ENCODE data around the gene GNB1. TPM values are rescaled to one million over a fixed set of nuclear protein-coding genes. Genes with fewer than 3 reads are reported as not detected.
A peak's percentile ranks its signal among the peaks of the same experiment; 100 is the strongest.

The GNB1 gene
- total and polyA plus RNA-seq, 2 experiments from 2014 or later = 85.5 to 196 TPM

DNA sequence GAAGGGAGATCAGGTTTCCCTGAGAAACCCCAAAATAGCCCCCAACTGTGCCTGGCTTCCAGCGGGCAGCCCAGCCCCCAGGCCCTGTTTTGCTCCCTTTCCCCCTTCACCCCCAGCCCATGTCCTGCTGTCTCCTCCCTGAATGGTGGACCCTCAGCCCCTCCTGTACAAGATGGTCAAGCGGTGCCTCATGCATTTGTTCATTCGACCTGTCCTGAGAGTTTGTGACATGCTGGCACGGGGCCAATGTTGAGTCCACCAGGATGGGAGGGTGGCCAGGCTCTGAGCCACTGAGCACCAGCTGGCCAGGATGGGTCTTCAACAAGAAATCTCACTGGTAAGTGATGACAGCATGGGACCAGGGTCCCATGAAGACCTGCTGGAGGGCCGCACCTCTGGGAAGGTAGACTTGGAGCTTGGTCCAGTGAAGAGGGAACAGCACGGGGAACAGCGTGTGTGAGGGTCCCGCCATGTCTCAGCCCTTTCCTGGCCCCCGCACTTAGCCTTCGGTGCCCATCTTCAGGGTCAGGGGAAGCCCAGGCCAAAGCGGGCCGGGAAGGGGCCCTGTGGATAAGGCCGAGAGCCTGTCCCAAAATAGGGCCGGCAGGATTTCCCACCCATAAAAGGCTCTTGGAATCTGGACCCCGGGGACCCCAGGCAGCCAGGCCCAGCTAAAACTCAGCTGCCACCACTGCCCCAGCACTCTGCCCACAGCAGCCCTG, 24.2 kb upstream of the GNB1 start, which contains the start of gene CALML6:
Gene CALML6, plus strand, starts transcription at position 290 of the 722 bp plus-strand sequence. Its CDS starts 21 bp downstream, at position 311.
- peak in 1 of 2 donors; percentile 45 for DNase-seq (ENCODE audit: low read depth in 1 of 2, low spot score in 1 of 2)
- TF ChIP-seq, protein P1, sequence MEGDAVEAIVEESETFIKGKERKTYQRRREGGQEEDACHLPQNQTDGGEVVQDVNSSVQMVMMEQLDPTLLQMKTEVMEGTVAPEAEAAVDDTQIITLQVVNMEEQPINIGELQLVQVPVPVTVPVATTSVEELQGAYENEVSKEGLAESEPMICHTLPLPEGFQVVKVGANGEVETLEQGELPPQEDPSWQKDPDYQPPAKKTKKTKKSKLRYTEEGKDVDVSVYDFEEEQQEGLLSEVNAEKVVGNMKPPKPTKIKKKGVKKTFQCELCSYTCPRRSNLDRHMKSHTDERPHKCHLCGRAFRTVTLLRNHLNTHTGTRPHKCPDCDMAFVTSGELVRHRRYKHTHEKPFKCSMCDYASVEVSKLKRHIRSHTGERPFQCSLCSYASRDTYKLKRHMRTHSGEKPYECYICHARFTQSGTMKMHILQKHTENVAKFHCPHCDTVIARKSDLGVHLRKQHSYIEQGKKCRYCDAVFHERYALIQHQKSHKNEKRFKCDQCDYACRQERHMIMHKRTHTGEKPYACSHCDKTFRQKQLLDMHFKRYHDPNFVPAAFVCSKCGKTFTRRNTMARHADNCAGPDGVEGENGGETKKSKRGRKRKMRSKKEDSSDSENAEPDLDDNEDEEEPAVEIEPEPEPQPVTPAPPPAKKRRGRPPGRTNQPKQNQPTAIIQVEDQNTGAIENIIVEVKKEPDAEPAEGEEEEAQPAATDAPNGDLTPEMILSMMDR (IDR thresholded peaks at IDR 0.05; ENCODE audit: low read depth, low read length) = no peak
- Histone ChIP-seq H3K27me3 (no peaks in the 10 kb centered on the region), H3K27ac (peak within 1 kb of the TSS; percentile 7), H3K9me3 (ENCODE audit: low read depth) (no peaks in the 10 kb centered on the region), H3K36me3 (no peaks in the 10 kb centered on the region), H3K4me1 (ENCODE audit: low read depth) (peaks cover 10% of the 10 kb centered on the region), H3K4me3 (no peak within 1 kb of the TSS)

DNA sequence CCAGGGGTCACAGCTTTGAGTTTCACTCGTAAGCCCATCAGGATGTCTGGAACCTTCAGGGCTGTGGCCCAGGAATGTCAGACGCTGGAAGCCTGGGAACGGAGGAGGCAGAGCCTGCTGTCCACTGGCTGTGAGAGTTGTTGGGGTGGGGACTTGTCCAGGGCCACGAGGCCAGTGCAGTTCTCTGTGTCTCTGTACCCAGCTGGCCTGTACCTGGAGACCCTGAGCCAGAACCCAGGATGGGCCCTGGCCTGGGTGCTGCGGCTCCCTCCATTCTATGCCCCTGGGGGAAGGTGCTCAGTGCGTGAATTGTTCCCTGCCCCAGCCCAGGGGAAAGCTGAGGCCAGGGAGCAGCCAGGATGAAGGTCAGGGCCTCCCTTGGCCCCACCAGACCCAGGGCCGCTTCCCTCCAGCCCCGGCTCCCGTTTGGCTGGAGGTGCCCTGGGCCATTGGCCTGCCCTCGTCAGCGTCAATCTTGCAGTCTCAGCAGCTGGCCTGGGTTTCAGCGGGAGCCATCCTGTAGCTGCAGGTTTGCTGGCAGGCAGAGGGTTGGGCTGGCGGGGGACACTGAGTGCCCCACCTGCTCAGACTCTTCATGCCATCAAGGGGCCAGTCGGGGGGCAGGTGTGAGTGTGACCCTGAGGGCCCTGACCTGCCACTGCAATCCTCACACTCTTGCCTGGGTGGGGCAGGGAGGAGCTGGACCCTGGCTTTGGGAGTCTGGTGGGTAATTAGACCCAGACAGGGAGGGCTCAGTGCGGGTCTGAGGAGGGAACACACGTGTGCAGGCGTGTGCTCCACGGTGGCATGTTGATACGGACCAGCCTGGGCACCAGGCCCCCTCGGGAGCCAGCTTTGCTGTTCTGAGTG, 23.4 kb upstream of the GNB1 start:
- no peak overlapping the region for H3K4me3 ChIP-seq
- H3K27ac ChIP-seq = peak overlapping the region; percentile 7
- TF ChIP-seq, protein P1 (IDR thresholded peaks at IDR 0.05; ENCODE audit: low read depth, low read length) = no peak
- H3K27me3 ChIP-seq = no peaks in the 10 kb centered on the region
- no peaks in the 10 kb centered on the region for H3K9me3 ChIP-seq (ENCODE audit: low read depth)
- peaks cover 10% of the 10 kb centered on the region for H3K4me1 ChIP-seq (ENCODE audit: low read depth)
- no peaks in the 10 kb centered on the region for H3K36me3 ChIP-seq
- DNase-seq (ENCODE audit: low read depth in 1 of 2, low spot score in 1 of 2) = no peak

DNA sequence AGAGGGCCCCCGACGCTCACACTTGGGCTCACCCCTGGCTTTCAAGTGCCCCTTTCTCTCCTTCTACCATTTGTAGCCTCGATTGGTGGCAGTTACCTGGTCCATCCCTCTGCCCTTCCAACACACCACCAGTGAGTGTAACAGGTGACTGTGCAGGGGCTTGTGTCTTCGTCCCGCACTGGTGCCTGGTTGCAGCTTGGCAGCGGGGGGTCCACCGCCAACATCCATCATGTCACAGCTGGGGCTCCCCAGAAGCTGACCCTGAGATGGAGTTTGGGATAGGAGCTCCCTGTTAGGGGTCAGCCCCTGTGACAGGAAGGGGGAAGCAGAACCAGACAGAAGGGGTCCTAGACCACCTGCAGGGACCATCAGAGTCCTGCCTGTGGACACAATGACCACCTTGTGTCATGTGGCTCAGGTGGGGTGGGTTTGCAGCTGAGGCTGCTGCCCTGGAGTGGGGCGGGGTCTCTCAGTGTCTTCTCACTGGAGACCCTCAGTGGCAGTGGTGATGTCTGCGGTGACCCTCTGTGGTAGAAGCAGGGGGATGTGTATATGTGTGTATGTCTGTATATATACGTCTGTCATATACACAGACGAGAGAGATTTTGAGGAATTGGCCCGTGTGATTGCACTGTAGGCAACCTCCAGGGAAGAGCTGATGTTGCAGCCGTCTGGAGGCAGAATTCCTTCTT, 20.6 kb upstream of the GNB1 start:
- TF ChIP-seq, protein P1 (IDR thresholded peaks at IDR 0.05; ENCODE audit: low read depth, low read length) = no peak
- peaks cover 10% of the 10 kb centered on the region for H3K4me1 ChIP-seq (ENCODE audit: low read depth)
- no peak overlapping the region for H3K4me3 ChIP-seq
- no peaks in the 10 kb centered on the region for H3K27me3 ChIP-seq
- H3K27ac ChIP-seq = no peak overlapping the region
- no peaks in the 10 kb centered on the region for H3K9me3 ChIP-seq (ENCODE audit: low read depth)
- no peak for DNase-seq (ENCODE audit: low read depth in 1 of 2, low spot score in 1 of 2)
- H3K36me3 ChIP-seq = no peaks in the 10 kb centered on the region

DNA sequence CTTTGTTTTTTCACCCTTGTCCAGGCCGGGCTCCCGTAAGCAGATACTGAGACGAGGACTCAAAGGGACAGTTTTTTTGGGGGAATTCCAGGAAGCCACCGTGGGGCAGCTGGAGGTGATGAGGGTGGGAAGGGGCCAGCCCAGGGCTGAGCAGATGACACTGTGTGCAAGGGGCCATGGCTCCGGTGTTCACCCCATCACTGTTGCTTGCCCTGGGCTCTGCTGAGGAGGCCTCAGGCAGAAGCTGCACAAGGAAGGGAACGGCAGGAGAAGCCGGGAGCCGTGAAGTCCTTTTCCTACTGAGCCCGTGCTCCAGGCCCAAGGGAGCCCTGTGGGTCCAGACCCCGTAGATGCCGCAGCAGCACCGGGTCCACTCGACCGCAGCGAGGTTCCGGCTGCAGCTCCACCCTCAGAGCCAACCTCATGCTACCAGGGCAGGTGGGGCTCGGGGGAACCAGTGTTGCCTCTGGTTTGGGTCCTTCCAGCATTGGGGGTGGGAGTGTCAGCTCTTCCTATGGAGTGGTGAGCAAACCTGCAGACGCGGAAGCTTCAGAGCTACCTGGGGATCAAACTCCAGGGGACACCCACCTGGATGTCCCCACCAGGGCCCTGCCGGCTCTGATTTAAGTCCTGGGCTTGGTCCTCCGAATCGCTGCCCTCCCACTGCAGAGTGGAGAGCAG, 19.9 kb upstream of the GNB1 start:
- no peaks in the 10 kb centered on the region for H3K9me3 ChIP-seq (ENCODE audit: low read depth)
- no peak overlapping the region for H3K27ac ChIP-seq
- no peaks in the 10 kb centered on the region for H3K36me3 ChIP-seq
- H3K4me1 ChIP-seq (ENCODE audit: low read depth) = peaks cover 10% of the 10 kb centered on the region
- TF ChIP-seq, protein P1 (IDR thresholded peaks at IDR 0.05; ENCODE audit: low read depth, low read length) = no peak
- H3K27me3 ChIP-seq = no peaks in the 10 kb centered on the region
- H3K4me3 ChIP-seq = no peak overlapping the region
- no peak for DNase-seq (ENCODE audit: low read depth in 1 of 2, low spot score in 1 of 2)

DNA sequence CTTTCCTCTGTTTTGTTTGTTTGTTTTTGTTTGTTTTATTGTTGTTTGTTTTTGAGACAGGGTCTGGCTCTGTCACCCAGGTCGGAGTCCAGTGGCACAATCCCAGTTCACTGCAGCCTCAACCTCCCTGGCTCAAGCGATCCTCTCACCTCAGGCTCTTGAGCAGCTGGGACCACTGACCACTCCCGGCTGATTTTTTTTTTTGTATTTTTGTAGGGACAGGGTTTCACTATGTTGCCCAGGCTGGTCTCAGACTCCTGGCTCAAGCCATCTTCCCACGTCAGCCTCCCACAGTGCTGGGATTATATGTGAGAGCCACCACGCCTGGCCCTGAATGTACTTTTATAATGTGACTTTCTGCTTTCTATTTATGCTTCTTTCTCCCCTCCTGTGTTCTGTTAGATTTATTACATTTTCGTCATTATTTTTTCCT, 19.2 kb upstream of the GNB1 start:
- H3K27ac ChIP-seq = no peak overlapping the region
- peaks cover 9% of the 10 kb centered on the region for H3K4me1 ChIP-seq (ENCODE audit: low read depth)

More for the DNA sequence above, 19.2 kb upstream of the GNB1 start:
- DNase-seq (ENCODE audit: low read depth in 1 of 2, low spot score in 1 of 2) = no peak
- no peaks in the 10 kb centered on the region for H3K27me3 ChIP-seq
- H3K4me3 ChIP-seq = no peak overlapping the region
- H3K9me3 ChIP-seq (ENCODE audit: low read depth) = no peaks in the 10 kb centered on the region
- H3K36me3 ChIP-seq = no peaks in the 10 kb centered on the region
- TF ChIP-seq, protein P1 (IDR thresholded peaks at IDR 0.05; ENCODE audit: low read depth, low read length) = no peak

Data from cardiac muscle cell (in vitro differentiated cells and primary cell).